Common myeloid progenitor, CD34-positive (primary cell): Measurements from ENCODE around the gene PPM1G.
A peak's percentile ranks its signal among the peaks of the same experiment; 100 is the strongest.

ENCODE experiments used
- CTCF ChIA-PET: fragments of 350-600 bp; sonication (Branson Sonifier 250); formaldehyde crosslinking; loops from one replicate; lab custom pipeline; 2021; ENCODE audit warnings: antibody characterized with exemption; lab: Charles Lee
- POLR2A ChIA-PET: fragments of 350-600 bp; sonication (Branson Sonifier 250); formaldehyde crosslinking; loops from one replicate; lab custom pipeline; 2021; ENCODE audit warnings: antibody characterized with exemption; lab: Charles Lee
- DNase-seq, 3 donors: peaks; one replicate each; pipeline versions ENCODE4 v3.0.0 to v3.0.0-alpha.2; 2013
- H3K27ac ChIP-seq, 2 experiments: 1 replicate in 1 of 2; 2 replicates in 1 of 2; pipeline ENCODE4 v1.7.0; 2013; ENCODE audit warnings: inconsistent platforms in 2 of 2, low read length in 2 of 2, mild to moderate bottlenecking in 2 of 2, low read depth in 1 of 2, moderate library complexity in 1 of 2; ENCODE audit not compliant: severe bottlenecking in 2 of 2, insufficient read depth in 1 of 2, poor library complexity in 1 of 2
- H3K27me3 ChIP-seq, 5 experiments: replicated peaks in 2 of 5; 1 replicate in 3 of 5; 2 replicates in 2 of 5; pipeline versions ENCODE4 v1.6.1 to v1.7.0; 2013; ENCODE audit warnings: low read length in 4 of 5, mild to moderate bottlenecking in 2 of 5, moderate library complexity in 2 of 5, inconsistent platforms in 1 of 5; ENCODE audit not compliant: insufficient read depth in 5 of 5, control insufficient read depth in 4 of 5
- H3K36me3 ChIP-seq, 4 experiments: 1 replicate in 2 of 4; 2 replicates in 2 of 4; pipeline versions ENCODE4 v1.6.1 to v1.7.0; 2013; ENCODE audit warnings: low read length in 3 of 4, control low read depth in 1 of 4, mild to moderate bottlenecking in 1 of 4; ENCODE audit not compliant: control insufficient read depth in 4 of 4, insufficient read depth in 4 of 4
- H3K4me1 ChIP-seq, 4 experiments: 1 replicate in 3 of 4; 2 replicates in 1 of 4; pipeline versions ENCODE4 v1.6.1 to v1.7.1; 2013; ENCODE audit warnings: low read length in 3 of 4, mild to moderate bottlenecking in 3 of 4, control low read depth in 1 of 4, inconsistent platforms in 1 of 4, moderate library complexity in 1 of 4; ENCODE audit not compliant: control insufficient read depth in 4 of 4, insufficient read depth in 4 of 4; ENCODE audit errors: control extremely low read depth in 1 of 4
- H3K4me3 ChIP-seq, 7 experiments: 1 replicate in 4 of 7; 2 replicates in 3 of 7; pipeline versions ENCODE4 v1.5.1 to v1.7.0; 2013; ENCODE audit warnings: mild to moderate bottlenecking in 7 of 7, low read length in 6 of 7, moderate library complexity in 6 of 7, inconsistent platforms in 2 of 7, low read depth in 2 of 7, control low read depth in 1 of 7; ENCODE audit not compliant: insufficient read depth in 4 of 7, control insufficient read depth in 1 of 7; ENCODE audit errors: extremely low read depth in 1 of 7
- H3K9me3 ChIP-seq, 5 experiments: 1 replicate in 4 of 5; 2 replicates in 1 of 5; pipeline versions ENCODE4 v1.6.1 to v1.7.1; 2013; ENCODE audit warnings: low read length in 4 of 5, mild to moderate bottlenecking in 2 of 5, inconsistent platforms in 1 of 5, low read depth in 1 of 5, moderate library complexity in 1 of 5; ENCODE audit not compliant: control insufficient read depth in 4 of 5, insufficient read depth in 2 of 5; ENCODE audit errors: control extremely low read depth in 1 of 5
- WGBS: methylation state at CpG from one replicate; pipeline ENCODE4 v1.1.5; 2013; ENCODE audit not compliant: insufficient coverage; 5-methylcytosine and 5-hydroxymethylcytosine counted together

PPM1G gene

GRCh38 chr2:27335311-27335710, 74.1 kb downstream of the PPM1G start:
- DNase-seq = no peak
- H3K9me3 ChIP-seq = no peaks in the 10 kb centered on the region
- no peaks in the 10 kb centered on the region for H3K27me3 ChIP-seq
- no peaks in the 10 kb centered on the region for H3K4me1 ChIP-seq
- WGBS = 100% methylated on average over 2 of the region's 3 CpGs
- ChIA-PET POLR2A (no interaction called here), CTCF (interaction anchor here (1.4 kb wide), 1 partner anchor 9 kb away, joined by 5 read pairs; no protein-coding TSS in a partner anchor)
- H3K36me3 ChIP-seq = peaks cover 33 to 81% (median 61%) of the 10 kb centered on the region in 4 experiments
- no peak overlapping the region for H3K4me3 ChIP-seq
- H3K27ac ChIP-seq = peak overlapping the region in 1 of 2 experiments; percentile 17
